OCI-LY3 (cell line): ENCODE results near the gene ZMYM4.

Source experiments
- H2AFZ ChIP-seq: fragments of 200-600, 300-600 bp; shearing (Covaris generic); 2 replicates; pipeline ENCODE4 v1.6.0; 2014; ENCODE audit warnings: antibody characterized with exemption, low read depth, low read length
- H3K27ac ChIP-seq: fragments of 200-600, 300-600 bp; sonication (generic); 2 replicates; pipeline ENCODE4 v1.5.1; 2014; ENCODE audit warnings: mild to moderate bottlenecking, low read length, moderate library complexity, mixed read lengths
- H3K27me3 ChIP-seq: fragments of 200-600, 300-600 bp; sonication (generic); 2 replicates; pipeline ENCODE4 v1.6.1; 2014; ENCODE audit warnings: low read depth, low read length, mixed read lengths
- H3K36me3 ChIP-seq: fragments of 200-600, 300-600 bp; sonication (generic); replicated peaks from 2 replicates; pipeline ENCODE3; 2014; ENCODE audit warnings: low read depth, low read length, mixed read lengths
- H3K4me1 ChIP-seq: fragments of 300-600, 200-600 bp; sonication (generic); 2 replicates; pipeline ENCODE4 v1.6.1; 2014; ENCODE audit warnings: low read length, mixed read lengths
- H3K4me2 ChIP-seq: fragments of 200-600, 300-600 bp; sonication (generic); 2 replicates; pipeline ENCODE4 v1.6.1; 2014; ENCODE audit warnings: low read length, mixed read lengths
- H3K4me3 ChIP-seq: fragments of 300-600, 200-600 bp; sonication (generic); 2 replicates; pipeline ENCODE4 v1.5.1; 2014; ENCODE audit warnings: antibody characterized with exemption, mild to moderate bottlenecking, low read length, moderate library complexity
- H3K79me2 ChIP-seq: fragments of 300-600, 200-600 bp; shearing (Covaris generic); 2 replicates; pipeline ENCODE4 v1.6.1; 2014; ENCODE audit warnings: mild to moderate bottlenecking, low read length, mixed read lengths
- H3K9ac ChIP-seq: fragments of 300-600, 200-600 bp; shearing (Covaris generic); 2 replicates; pipeline ENCODE4 v1.6.0; 2014; ENCODE audit warnings: mild to moderate bottlenecking, low read length, moderate library complexity
- H3K9me3 ChIP-seq: fragments of 200-600, 300-600 bp; shearing (Covaris generic); 2 replicates; pipeline ENCODE4 v1.6.1; 2014; ENCODE audit warnings: low read length, mixed read lengths; ENCODE audit not compliant: insufficient read depth
- H4K20me1 ChIP-seq: fragments of 200-600, 300-600 bp; sonication (generic); 2 replicates; pipeline ENCODE4 v1.6.1; 2016; ENCODE audit warnings: low read length, mixed read lengths; ENCODE audit not compliant: insufficient read depth
- CTCF ChIP-seq: fragments of 200-600, 300-600 bp; sonication (generic); IDR thresholded peaks from 2 replicates; pipeline ENCODE4 v1.5.1; 2014; ENCODE audit warnings: antibody characterized with exemption, low read length, low read depth
- EZH2phosphoT487 ChIP-seq: fragments of 200-600 bp; shearing (Covaris generic); IDR thresholded peaks from 2 replicates; pipeline ENCODE4 v1.6.1; 2018; ENCODE audit warnings: antibody characterized with exemption, mixed run types, low read depth

The ZMYM4 gene

GRCh38 chr1:35452106-35452774 lies 183.7 kb downstream of the ZMYM4 start:
- TF ChIP-seq CTCF (no peak), EZH2phosphoT487 (no peak)
- peaks cover 4% of the 10 kb centered on the region; the same call in 1 of the 2 replicates for H3K4me1 ChIP-seq
- H3K4me3 ChIP-seq: no peak overlapping the region
- H3K9ac ChIP-seq: no peak overlapping the region
- H2AFZ ChIP-seq: no peak overlapping the region
- H4K20me1 ChIP-seq: no peaks in the 10 kb centered on the region
- H3K9me3 ChIP-seq: no peaks in the 10 kb centered on the region
- no peaks in the 10 kb centered on the region for H3K27me3 ChIP-seq
- H3K27ac ChIP-seq: no peak overlapping the region
- H3K79me2 ChIP-seq: no peaks in the 10 kb centered on the region
- H3K36me3 ChIP-seq: peaks cover 17% of the 10 kb centered on the region
- no peak overlapping the region for H3K4me2 ChIP-seq

- H3K79me2 ChIP-seq: no peaks in the 10 kb centered on the region
- no peak overlapping the region for H3K9ac ChIP-seq
- peaks cover 9% of the 10 kb centered on the region for H3K4me1 ChIP-seq
- no peaks in the 10 kb centered on the region for H3K27me3 ChIP-seq
- no peak overlapping the region for H2AFZ ChIP-seq
- TF ChIP-seq EZH2phosphoT487: no peak
- TF ChIP-seq CTCF: no peak
- H3K4me2 ChIP-seq: no peak overlapping the region
- H4K20me1 ChIP-seq: no peaks in the 10 kb centered on the region
- peaks cover 17% of the 10 kb centered on the region for H3K36me3 ChIP-seq
- no peak overlapping the region for H3K4me3 ChIP-seq
- H3K9me3 ChIP-seq: no peaks in the 10 kb centered on the region
- H3K27ac ChIP-seq: no peak overlapping the region
Observed at GRCh38 chr1:35453031-35453430, 184.5 kb downstream of the ZMYM4 start.

- H3K4me2 ChIP-seq: no peak overlapping the region
- H3K4me1 ChIP-seq: peaks cover 14% of the 10 kb centered on the region
- no peak overlapping the region for H3K27ac ChIP-seq
- no peak overlapping the region for H3K9ac ChIP-seq
- H3K4me3 ChIP-seq: no peak overlapping the region
- peaks cover 17% of the 10 kb centered on the region for H3K36me3 ChIP-seq
- H4K20me1 ChIP-seq: no peaks in the 10 kb centered on the region
- TF ChIP-seq CTCF (no peak), EZH2phosphoT487 (no peak)
- no peaks in the 10 kb centered on the region for H3K9me3 ChIP-seq
- H3K27me3 ChIP-seq: no peaks in the 10 kb centered on the region
- no peaks in the 10 kb centered on the region for H3K79me2 ChIP-seq
- no peak overlapping the region for H2AFZ ChIP-seq
Observed at GRCh38 chr1:35454176-35454575, 185.7 kb downstream of the ZMYM4 start.

- Histone ChIP-seq H3K4me3 (no peak overlapping the region), H3K27ac (no peak overlapping the region), H4K20me1 (no peaks in the 10 kb centered on the region), H3K9me3 (no peaks in the 10 kb centered on the region), H3K4me2 (no peak overlapping the region), H3K4me1 (peaks cover 14% of the 10 kb centered on the region), H3K36me3 (peaks cover 14% of the 10 kb centered on the region), H3K79me2 (no peaks in the 10 kb centered on the region), H3K27me3 (no peaks in the 10 kb centered on the region), H2AFZ (no peak overlapping the region), H3K9ac (no peak overlapping the region)
- TF ChIP-seq CTCF (no peak), EZH2phosphoT487 (no peak)
Observed at GRCh38 chr1:35454616-35455015, 186.1 kb downstream of the ZMYM4 start.
